Measurements from ENCODE around the gene SERTM1. TPM values are rescaled to one million over a fixed set of nuclear protein-coding genes. Genes with fewer than 3 reads are reported as not detected.

Gene SERTM1
- polyA plus RNA-seq, 1 donor from 2014 or later = not detected

GRCh38 chr13:36718686-36719085 is 44.9 kb downstream of the SERTM1 start:
- no peaks in the 10 kb centered on the region for H3K79me2 ChIP-seq (replicated peaks; ENCODE audit: insufficient read depth, low read length)
- H3F3A ChIP-seq (ENCODE audit: insufficient read depth, low read length, poor library complexity, severe bottlenecking) = no peaks in the 10 kb centered on the region
- H3K27ac ChIP-seq (ENCODE audit: low read length) = no peak overlapping the region
- no peak overlapping the region for H3K9ac ChIP-seq (ENCODE audit: low read length)
- H3K4me3 ChIP-seq (ENCODE audit: low read length) = no peak overlapping the region
- no peaks in the 10 kb centered on the region for H4K20me1 ChIP-seq (ENCODE audit: insufficient read depth)
- no peak overlapping the region for H2AFZ ChIP-seq (ENCODE audit: low read depth, low read length)
- TF ChIP-seq, protein P1, sequence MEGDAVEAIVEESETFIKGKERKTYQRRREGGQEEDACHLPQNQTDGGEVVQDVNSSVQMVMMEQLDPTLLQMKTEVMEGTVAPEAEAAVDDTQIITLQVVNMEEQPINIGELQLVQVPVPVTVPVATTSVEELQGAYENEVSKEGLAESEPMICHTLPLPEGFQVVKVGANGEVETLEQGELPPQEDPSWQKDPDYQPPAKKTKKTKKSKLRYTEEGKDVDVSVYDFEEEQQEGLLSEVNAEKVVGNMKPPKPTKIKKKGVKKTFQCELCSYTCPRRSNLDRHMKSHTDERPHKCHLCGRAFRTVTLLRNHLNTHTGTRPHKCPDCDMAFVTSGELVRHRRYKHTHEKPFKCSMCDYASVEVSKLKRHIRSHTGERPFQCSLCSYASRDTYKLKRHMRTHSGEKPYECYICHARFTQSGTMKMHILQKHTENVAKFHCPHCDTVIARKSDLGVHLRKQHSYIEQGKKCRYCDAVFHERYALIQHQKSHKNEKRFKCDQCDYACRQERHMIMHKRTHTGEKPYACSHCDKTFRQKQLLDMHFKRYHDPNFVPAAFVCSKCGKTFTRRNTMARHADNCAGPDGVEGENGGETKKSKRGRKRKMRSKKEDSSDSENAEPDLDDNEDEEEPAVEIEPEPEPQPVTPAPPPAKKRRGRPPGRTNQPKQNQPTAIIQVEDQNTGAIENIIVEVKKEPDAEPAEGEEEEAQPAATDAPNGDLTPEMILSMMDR (IDR thresholded peaks at IDR 0.05; ENCODE audit: poor library complexity, severe bottlenecking) = no peak
- TF ChIP-seq MXI1 (conservative IDR thresholded peaks at IDR 0.05; ENCODE audit: poor library complexity, severe bottlenecking) (no peak), TAF1 (IDR thresholded peaks at IDR 0.05; ENCODE audit: low read depth) (no peak), EZH2 (IDR thresholded peaks at IDR 0.05; ENCODE audit: borderline replicate concordance, insufficient read depth, low read length, poor library complexity, severe bottlenecking) (no peak), REST (IDR thresholded peaks at IDR 0.05; ENCODE audit: borderline replicate concordance) (no peak), RAD21 (conservative IDR thresholded peaks at IDR 0.05) (no peak), EP300 (conservative IDR thresholded peaks at IDR 0.05; ENCODE audit: poor library complexity, severe bottlenecking) (no peak), SMC3 (conservative IDR thresholded peaks at IDR 0.05; ENCODE audit: poor library complexity) (no peak), POLR2AphosphoS5 (IDR thresholded peaks at IDR 0.05) (no peak)
- H3K9me2 ChIP-seq (ENCODE audit: insufficient read depth, low read length) = no peaks in the 10 kb centered on the region
- no peaks in the 10 kb centered on the region for H3K36me3 ChIP-seq (ENCODE audit: insufficient read depth, low read length)
- H3K27me3 ChIP-seq (ENCODE audit: insufficient read depth, low read depth, low read length) = no peaks in the 10 kb centered on the region
- H3K4me2 ChIP-seq (ENCODE audit: low read length) = no peak overlapping the region
- no peaks in the 10 kb centered on the region for H3K9me3 ChIP-seq (ENCODE audit: low read length)

DNA sequence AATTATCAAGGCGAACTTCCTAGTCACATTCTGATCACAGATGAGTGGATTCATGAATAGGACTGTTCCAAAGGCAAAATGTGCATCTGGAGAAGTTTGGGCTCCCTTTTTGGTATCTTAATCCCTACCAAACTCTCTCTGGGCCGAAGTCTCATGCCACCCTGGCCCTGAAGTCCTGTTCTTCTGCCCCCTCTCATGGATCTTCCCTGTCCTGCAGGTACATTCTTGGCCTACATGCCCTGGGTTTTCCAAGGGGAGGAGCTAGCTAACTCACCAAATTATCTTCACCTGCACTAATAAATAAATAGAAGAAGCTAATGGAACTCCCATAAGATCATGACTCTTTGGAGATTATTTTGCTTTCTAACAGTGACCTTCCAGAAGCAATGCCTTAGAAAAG is 50.3 kb downstream of the SERTM1 start:
- Histone ChIP-seq H3K27ac (ENCODE audit: low read length) (no peak overlapping the region), H3K36me3 (ENCODE audit: insufficient read depth, low read length) (no peaks in the 10 kb centered on the region), H3F3A (ENCODE audit: insufficient read depth, low read length, poor library complexity, severe bottlenecking) (no peaks in the 10 kb centered on the region), H4K20me1 (ENCODE audit: insufficient read depth) (no peaks in the 10 kb centered on the region), H3K4me2 (ENCODE audit: low read length) (no peak overlapping the region), H2AFZ (ENCODE audit: low read depth, low read length) (no peak overlapping the region), H3K4me3 (ENCODE audit: low read length) (no peak overlapping the region), H3K9ac (ENCODE audit: low read length) (no peak overlapping the region), H3K9me3 (ENCODE audit: low read length) (no peaks in the 10 kb centered on the region), H3K79me2 (replicated peaks; ENCODE audit: insufficient read depth, low read length) (no peaks in the 10 kb centered on the region), H3K27me3 (ENCODE audit: insufficient read depth, low read depth, low read length) (no peaks in the 10 kb centered on the region), H3K9me2 (ENCODE audit: insufficient read depth, low read length) (no peaks in the 10 kb centered on the region)
- no peak for TF ChIP-seq SMC3 (conservative IDR thresholded peaks at IDR 0.05; ENCODE audit: poor library complexity)
- TF ChIP-seq RAD21 (conservative IDR thresholded peaks at IDR 0.05) = no peak

DNA sequence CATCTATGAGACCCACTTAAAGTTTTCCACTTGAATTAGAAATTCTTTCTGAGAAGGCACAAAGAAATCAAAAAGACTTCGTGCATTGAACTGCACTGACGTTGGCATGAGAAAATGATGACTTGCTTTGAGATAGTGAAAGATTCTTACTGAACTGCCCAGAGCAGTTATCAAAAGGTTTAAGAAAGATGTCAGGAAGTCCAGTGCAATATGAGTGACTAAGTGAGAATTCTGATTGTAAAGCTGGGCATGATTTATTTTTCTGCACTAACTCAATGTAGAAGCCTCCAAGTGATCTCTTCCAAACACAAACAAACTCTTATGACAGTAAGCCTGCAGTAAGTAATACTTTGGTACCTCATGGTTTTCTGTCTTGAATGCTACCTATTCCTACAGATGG is 52.1 kb downstream of the SERTM1 start:
- H3K79me2 ChIP-seq (replicated peaks; ENCODE audit: insufficient read depth, low read length) = no peaks in the 10 kb centered on the region
- no peaks in the 10 kb centered on the region for H3K36me3 ChIP-seq (ENCODE audit: insufficient read depth, low read length)
- no peak overlapping the region for H3K9ac ChIP-seq (ENCODE audit: low read length)
- no peak overlapping the region for H3K4me2 ChIP-seq (ENCODE audit: low read length)
- TF ChIP-seq SMC3 (conservative IDR thresholded peaks at IDR 0.05; ENCODE audit: poor library complexity) (no peak), POLR2AphosphoS5 (IDR thresholded peaks at IDR 0.05) (no peak), EZH2 (IDR thresholded peaks at IDR 0.05; ENCODE audit: borderline replicate concordance, insufficient read depth, low read length, poor library complexity, severe bottlenecking) (no peak)
- H3F3A ChIP-seq (ENCODE audit: insufficient read depth, low read length, poor library complexity, severe bottlenecking) = no peaks in the 10 kb centered on the region
- no peak overlapping the region for H2AFZ ChIP-seq (ENCODE audit: low read depth, low read length)
- no peak overlapping the region for H3K4me3 ChIP-seq (ENCODE audit: low read length)
- no peaks in the 10 kb centered on the region for H3K9me2 ChIP-seq (ENCODE audit: insufficient read depth, low read length)
- no peaks in the 10 kb centered on the region for H3K9me3 ChIP-seq (ENCODE audit: low read length)
- no peak overlapping the region for H3K27ac ChIP-seq (ENCODE audit: low read length)
- H3K27me3 ChIP-seq (ENCODE audit: insufficient read depth, low read depth, low read length) = no peaks in the 10 kb centered on the region
- H4K20me1 ChIP-seq (ENCODE audit: insufficient read depth) = no peaks in the 10 kb centered on the region

All from neural cell (in vitro differentiated cells).